GM12878 (cell line): ENCODE results near the gene RAPGEF6. TPM values are rescaled to one million over a fixed set of nuclear protein-coding genes. Genes with fewer than 3 reads are reported as not detected.

ENCODE experiments used
- ATF2 ChIP-seq: IDR thresholded peaks from 2 replicates; pipeline ENCODE4 v1.6.1; 2012; ENCODE audit warnings: low read length, inconsistent platforms
- BCL3 ChIP-seq: IDR thresholded peaks from 2 replicates; pipeline ENCODE4 v1.6.1; 2011; ENCODE audit warnings: borderline replicate concordance, low read depth, mild to moderate bottlenecking, moderate library complexity, low read length; ENCODE audit not compliant: insufficient read depth, poor library complexity, severe bottlenecking
- CHD1 ChIP-seq: IDR thresholded peaks from 2 replicates; pipeline ENCODE4 v1.6.1; 2012; ENCODE audit warnings: low read depth, low read length, improper control_type of control experiment
- CUX1 ChIP-seq: IDR thresholded peaks from 2 replicates; pipeline ENCODE4 v1.6.1; 2012; ENCODE audit warnings: improper control_type of control experiment, low read depth, low read length; ENCODE audit not compliant: insufficient replicate concordance
- E2F8 ChIP-seq: fragments of 450-650 bp; IDR thresholded peaks from 2 replicates; pipeline ENCODE4 v1.6.1; 2018; ENCODE audit warnings: mild to moderate bottlenecking, low read depth, moderate library complexity; ENCODE audit not compliant: partially characterized antibody
- IKZF1 ChIP-seq: fragments of 450-650 bp; conservative IDR thresholded peaks from 2 replicates; pipeline ENCODE4 v1.6.1; 2017; ENCODE audit warnings: antibody characterized with exemption, mild to moderate bottlenecking
- IKZF2 ChIP-seq, 2 experiments: fragments of 450-650 bp; IDR thresholded peaks; 2 replicates each; pipeline ENCODE4 v1.6.1; 2017; ENCODE audit warnings: mild to moderate bottlenecking in 2 of 2, moderate library complexity in 2 of 2
- KAT2A ChIP-seq: conservative IDR thresholded peaks from 2 replicates; pipeline ENCODE4 v1.6.1; 2011; ENCODE audit warnings: low read depth, low read length; ENCODE audit not compliant: control insufficient read depth
- NFXL1 ChIP-seq: fragments of 450-650 bp; IDR thresholded peaks from 2 replicates; pipeline ENCODE4 v1.6.1; 2017; ENCODE audit warnings: antibody characterized with exemption, mild to moderate bottlenecking, borderline replicate concordance
- PBX3 ChIP-seq: IDR thresholded peaks from 2 replicates; pipeline ENCODE4 v1.6.1; 2011; ENCODE audit warnings: mild to moderate bottlenecking, low read depth, low read length, moderate library complexity; ENCODE audit not compliant: insufficient replicate concordance
- PML ChIP-seq: IDR thresholded peaks from 2 replicates; pipeline ENCODE4 v1.6.1; 2012; ENCODE audit warnings: low read length, inconsistent platforms
- POLR2AphosphoS5 ChIP-seq: IDR thresholded peaks from 2 replicates; pipeline ENCODE4 v1.6.1; 2011; ENCODE audit warnings: mild to moderate bottlenecking, low read length, inconsistent platforms
- RELA ChIP-seq: fragments of 450-650 bp; IDR thresholded peaks from 2 replicates; pipeline ENCODE4 v1.8.0; 2014; ENCODE audit warnings: borderline replicate concordance; ENCODE audit not compliant: partially characterized antibody
- SMAD1 ChIP-seq: fragments of 450-650 bp; IDR thresholded peaks from 2 replicates; pipeline ENCODE4 v1.6.1; 2018; ENCODE audit warnings: mild to moderate bottlenecking, low read depth; ENCODE audit not compliant: partially characterized antibody
- STAT1 ChIP-seq: fragments of 450-650 bp; conservative IDR thresholded peaks from 2 replicates; pipeline ENCODE4 v1.6.1; 2014; ENCODE audit warnings: antibody characterized with exemption, mild to moderate bottlenecking
- ZBTB33 ChIP-seq: fragments of 450-650 bp; IDR thresholded peaks from 2 replicates; pipeline ENCODE4 v1.6.1; 2017; ENCODE audit warnings: mild to moderate bottlenecking
- polyA plus RNA-seq, 11 experiments: library from polyadenylated mRNA; depleted of rRNA in 4 of 11; unstranded in 6 of 11; stranded (reverse) in 5 of 11; fragments of >200 nt; fragmentation: Nextera tagmentation in 4 of 11; fragmentation: Illumina TruSeq in 1 of 11; extraction: Ambion mirVana in 4 of 11; extraction: Trizol in 1 of 11; gene quantifications; 1 replicate in 1 of 11; 2 replicates in 10 of 11; pipeline versions ENCODE4 v1.2.1 to v1.2.3, GENCODE V29; 2011 to 2016; ENCODE audit warnings: inconsistent platforms in 2 of 11, missing spikeins in 2 of 11, low read depth in 1 of 11
- total RNA-seq, 4 experiments: library from RNA; depleted of rRNA in 3 of 4; stranded (reverse); fragments of >200 nt in 3 of 4; fragmentation: Illumina TruSeq in 1 of 4; extraction: Trizol in 1 of 4; gene quantifications; 2 replicates each; pipeline versions ENCODE4 v1.2.1 to v1.2.3, GENCODE V29; 2013 to 2021

Gene RAPGEF6
- total and polyA plus RNA-seq, 10 of the 15 experiments (the other 5 are each of a cell fraction or from before 2014, with no cell fraction given), result 2.9 to 24.0 (median 14.2) TPM

- TF ChIP-seq E2F8, result no peak
- peak; percentile 52; the same call in 1 of the 2 replicates for TF ChIP-seq IKZF1
- TF ChIP-seq CHD1, result no peak
- TF ChIP-seq POLR2AphosphoS5, result no peak
- peak; percentile 69 to 82 for TF ChIP-seq IKZF2 (IDR thresholded peaks at IDR 0.05)
- no peak for TF ChIP-seq NFXL1
- TF ChIP-seq SMAD1, result no peak
- TF ChIP-seq ZBTB33, result no peak
- no peak for TF ChIP-seq PBX3
- TF ChIP-seq ATF2, result no peak
- no peak for TF ChIP-seq RELA
- TF ChIP-seq KAT2A, result no peak
- TF ChIP-seq STAT1, result no peak
- no peak for TF ChIP-seq BCL3
- no peak for TF ChIP-seq PML
- TF ChIP-seq CUX1, result no peak
These were observed 36.4 kb upstream of the RAPGEF6 start (continued) for GRCh38 chr5:131671409-131671808.
